ENCODE data around the gene BCAS3. TPM values are rescaled to one million over a fixed set of nuclear protein-coding genes. Genes with fewer than 3 reads are reported as not detected.
A peak's percentile ranks its signal among the peaks of the same experiment; 100 is the strongest.

BCAS3 gene
- total and polyA plus RNA-seq, 9 donors: 9.4 to 37.0 (median 21.6) TPM

DNA sequence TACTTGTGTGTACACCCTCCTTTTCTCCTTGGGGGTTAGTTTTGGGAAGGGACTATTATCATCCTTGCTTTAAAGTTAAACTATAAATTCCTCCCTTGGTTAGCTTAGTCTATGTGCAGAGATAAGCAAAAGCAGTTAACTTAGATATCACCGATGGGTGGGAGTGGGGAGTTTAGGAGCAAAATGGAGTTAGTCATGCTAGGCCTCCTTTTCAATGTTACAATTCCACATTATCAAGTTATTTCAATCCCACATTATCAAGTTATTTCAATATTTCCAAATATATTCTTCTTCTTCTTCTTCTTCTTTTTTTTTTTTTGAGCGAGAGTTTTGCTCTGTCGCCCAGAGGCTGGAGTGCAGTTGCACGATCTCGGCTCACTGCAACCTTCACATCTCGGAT lies 1.7 kb upstream of the BCAS3 start:
- Histone ChIP-seq H3K27ac (no peak overlapping the region), H3K36me3 (no peaks in the 10 kb centered on the region), H3K4me1 (ENCODE audit: insufficient read depth) (peaks cover 6% of the 10 kb centered on the region), H3K9me3 (no peaks in the 10 kb centered on the region), H3K27me3 (no peaks in the 10 kb centered on the region), H3K4me3 (no peak overlapping the region)
- TF ChIP-seq, protein P1, sequence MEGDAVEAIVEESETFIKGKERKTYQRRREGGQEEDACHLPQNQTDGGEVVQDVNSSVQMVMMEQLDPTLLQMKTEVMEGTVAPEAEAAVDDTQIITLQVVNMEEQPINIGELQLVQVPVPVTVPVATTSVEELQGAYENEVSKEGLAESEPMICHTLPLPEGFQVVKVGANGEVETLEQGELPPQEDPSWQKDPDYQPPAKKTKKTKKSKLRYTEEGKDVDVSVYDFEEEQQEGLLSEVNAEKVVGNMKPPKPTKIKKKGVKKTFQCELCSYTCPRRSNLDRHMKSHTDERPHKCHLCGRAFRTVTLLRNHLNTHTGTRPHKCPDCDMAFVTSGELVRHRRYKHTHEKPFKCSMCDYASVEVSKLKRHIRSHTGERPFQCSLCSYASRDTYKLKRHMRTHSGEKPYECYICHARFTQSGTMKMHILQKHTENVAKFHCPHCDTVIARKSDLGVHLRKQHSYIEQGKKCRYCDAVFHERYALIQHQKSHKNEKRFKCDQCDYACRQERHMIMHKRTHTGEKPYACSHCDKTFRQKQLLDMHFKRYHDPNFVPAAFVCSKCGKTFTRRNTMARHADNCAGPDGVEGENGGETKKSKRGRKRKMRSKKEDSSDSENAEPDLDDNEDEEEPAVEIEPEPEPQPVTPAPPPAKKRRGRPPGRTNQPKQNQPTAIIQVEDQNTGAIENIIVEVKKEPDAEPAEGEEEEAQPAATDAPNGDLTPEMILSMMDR (IDR thresholded peaks at IDR 0.05): no peak
- no peak for TF ChIP-seq POLR2A (IDR thresholded peaks at IDR 0.05)
- no peak for TF ChIP-seq EP300 (IDR thresholded peaks at IDR 0.05)
- WGBS, 3 donors: 88 to 94% (median 90%) methylated on average over 6 of the region's 6 CpGs
- no peak for DNase-seq
- intact Hi-C loops (cut with DNase I): no loop called here

DNA sequence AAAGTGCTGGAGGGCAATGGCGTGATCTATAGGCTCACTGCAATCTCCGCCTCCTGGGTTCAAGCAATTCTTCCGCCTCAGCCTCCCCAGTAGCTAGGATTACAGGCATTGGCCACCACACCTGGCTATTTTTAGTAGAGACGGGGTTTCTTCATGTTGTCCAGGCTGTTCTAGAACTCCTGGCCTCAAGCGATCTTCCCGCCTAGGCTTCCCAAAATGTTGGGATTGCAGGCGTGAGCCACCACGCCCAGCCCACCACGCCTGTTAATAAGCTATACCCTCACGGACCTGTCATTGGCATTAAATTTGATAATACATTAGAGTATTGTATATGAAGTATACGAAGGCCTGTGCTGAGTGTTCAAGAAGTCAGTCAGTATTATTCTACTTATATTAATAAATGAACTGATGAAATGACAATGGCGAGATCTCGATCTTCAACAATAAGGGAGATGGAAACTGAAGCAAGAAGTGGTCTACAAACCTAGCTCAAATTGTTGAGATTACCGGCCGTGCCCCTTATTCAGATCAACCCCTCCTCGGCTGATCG lies 818 bp upstream of the BCAS3 start:
- Histone ChIP-seq H3K9me3 (no peaks in the 10 kb centered on the region), H3K27me3 (no peaks in the 10 kb centered on the region), H3K27ac (peak overlapping the region in 1 of 2 donors; percentile 58), H3K4me1 (ENCODE audit: insufficient read depth) (peaks cover 6% of the 10 kb centered on the region), H3K36me3 (no peaks in the 10 kb centered on the region), H3K4me3 (peak overlapping the region; percentile 73)
- peak in 1 of 5 donors; percentile 25 for DNase-seq
- 23 to 30% (median 24%) methylated on average over 17 of the region's 17 CpGs for WGBS, 3 donors
- TF ChIP-seq EP300 (IDR thresholded peaks at IDR 0.05) (no peak), POLR2A (IDR thresholded peaks at IDR 0.05) (no peak)
- TF ChIP-seq, protein P1 (IDR thresholded peaks at IDR 0.05): no peak
- intact Hi-C loops (cut with DNase I): no loop called here

DNA sequence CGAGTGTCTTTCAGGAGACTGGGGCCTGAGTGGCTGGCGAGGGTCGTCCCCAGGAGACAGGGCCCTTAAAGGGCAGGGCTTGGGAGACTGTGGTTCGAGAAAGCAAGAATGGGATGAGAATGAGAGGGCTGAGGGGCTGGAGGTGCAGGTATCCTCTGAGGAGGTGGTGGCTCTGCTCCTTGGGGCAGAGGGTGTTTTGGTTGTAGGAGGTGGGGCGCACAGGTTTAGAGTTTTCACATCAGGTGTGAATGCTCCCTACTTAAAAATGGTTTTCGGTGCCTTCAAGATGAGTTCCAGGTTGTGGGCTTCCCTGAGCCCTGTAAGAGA lies 430 bp downstream of the BCAS3 start:
- peak overlapping the region; percentile 73 for H3K4me3 ChIP-seq
- no peaks in the 10 kb centered on the region for H3K27me3 ChIP-seq
- TF ChIP-seq, protein P1 (IDR thresholded peaks at IDR 0.05): no peak
- TF ChIP-seq POLR2A (IDR thresholded peaks at IDR 0.05): no peak
- DNase-seq: no peak
- H3K27ac ChIP-seq: peak overlapping the region; percentile 47 to 64
- WGBS, 3 donors: 2 to 5% (median 4%) methylated on average over 6 of the region's 6 CpGs
- H3K36me3 ChIP-seq: no peaks in the 10 kb centered on the region
- H3K9me3 ChIP-seq: no peaks in the 10 kb centered on the region
- H3K4me1 ChIP-seq (ENCODE audit: insufficient read depth): peaks cover 6% of the 10 kb centered on the region
- intact Hi-C loops (cut with DNase I): no loop called here

DNA sequence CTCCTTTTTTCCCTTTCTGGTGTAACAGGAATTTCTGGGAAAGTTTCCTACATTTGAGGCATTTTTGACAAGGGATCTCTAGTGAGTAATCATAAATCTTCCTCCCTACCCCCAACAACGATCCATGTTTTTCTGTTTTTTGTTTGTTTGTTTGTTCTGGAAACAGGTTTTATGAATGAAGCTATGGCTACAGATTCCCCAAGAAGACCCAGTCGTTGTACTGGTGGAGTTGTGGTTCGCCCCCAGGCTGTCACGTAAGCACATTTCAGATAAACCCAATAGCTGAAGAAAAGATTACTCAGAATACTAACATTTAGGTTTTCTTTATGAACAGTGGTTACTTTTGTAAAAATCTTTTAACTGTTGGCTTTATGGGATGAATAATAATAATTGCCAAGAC lies 1.6 kb downstream of the BCAS3 start:
- H3K27ac ChIP-seq: no peak overlapping the region
- intact Hi-C loops (cut with DNase I): no loop called here
- no peaks in the 10 kb centered on the region for H3K27me3 ChIP-seq
- WGBS, 3 donors: 79 to 86% (median 85%) methylated on average over 4 of the region's 4 CpGs
- H3K4me1 ChIP-seq (ENCODE audit: insufficient read depth): peaks cover 6% of the 10 kb centered on the region
- no peak overlapping the region for H3K4me3 ChIP-seq
- DNase-seq: no peak
- H3K36me3 ChIP-seq: no peaks in the 10 kb centered on the region
- no peaks in the 10 kb centered on the region for H3K9me3 ChIP-seq
- TF ChIP-seq EP300 (IDR thresholded peaks at IDR 0.05) (no peak), POLR2A (IDR thresholded peaks at IDR 0.05) (no peak)
- TF ChIP-seq, protein P1 (IDR thresholded peaks at IDR 0.05): no peak

Measured in ovary (tissue), 9 donors.